H1 (cell line): ENCODE measurements around the gene ZNF716. TPM values are rescaled to one million over a fixed set of nuclear protein-coding genes. Genes with fewer than 3 reads are reported as not detected.

Source experiments
- CTCF ChIA-PET: fragments of 300-600 bp; sonication (Branson Sonifier 250); formaldehyde crosslinking; loops from one replicate; lab custom pipeline; 2021; ENCODE audit not compliant: partially characterized antibody; lab: Charles Lee
- POLR2A ChIA-PET: fragments of 300-600 bp; sonication (Branson Sonifier 250); formaldehyde crosslinking; loops from one replicate; lab custom pipeline; 2021; ENCODE audit warnings: inconsistent platforms; ENCODE audit not compliant: partially characterized antibody; lab: Charles Lee
- DNase-seq, 2 experiments: peaks; one replicate each; pipeline versions ENCODE4 v3.0.0 to v3.0.0-alpha.2; 2010 to 2022; ENCODE audit warnings: low spot score in 2 of 2, low read depth in 1 of 2, mixed read lengths in 1 of 2
- FAIRE-seq: peaks from 2 replicates; lab custom pipeline; 2011; peaks lifted over from hg19 to GRCh38; lab: Jason Lieb, UNC
- H2AFZ ChIP-seq: 2 replicates; pipeline ENCODE4 v1.8.1; 2012; ENCODE audit warnings: low read length, inconsistent platforms
- H2AK5ac ChIP-seq: 2 replicates; pipeline ENCODE4 v1.6.1; 2013; ENCODE audit warnings: low read depth, low read length
- H2BK120ac ChIP-seq: replicated peaks from 2 replicates; pipeline ENCODE3; 2013; ENCODE audit warnings: low read depth, low read length, inconsistent platforms
- H2BK12ac ChIP-seq: 2 replicates; pipeline ENCODE4 v1.6.1; 2013; ENCODE audit warnings: low read depth, low read length
- H2BK15ac ChIP-seq: 2 replicates; pipeline ENCODE4 v1.6.1; 2013; ENCODE audit warnings: low read length
- H2BK20ac ChIP-seq: 2 replicates; pipeline ENCODE4 v1.6.1; 2013; ENCODE audit warnings: low read length
- H2BK5ac ChIP-seq: 2 replicates; pipeline ENCODE4 v1.6.1; 2013; ENCODE audit warnings: low read depth, low read length
- H3K14ac ChIP-seq: 2 replicates; pipeline ENCODE4 v1.6.1; 2013; ENCODE audit warnings: inconsistent platforms; ENCODE audit not compliant: insufficient read length
- H3K18ac ChIP-seq: 2 replicates; pipeline ENCODE4 v1.6.1; 2013; ENCODE audit warnings: low read length; ENCODE audit errors: extremely low read depth
- H3K23ac ChIP-seq: 2 replicates; pipeline ENCODE4 v1.6.1; 2013; ENCODE audit warnings: inconsistent platforms; ENCODE audit not compliant: insufficient read length
- H3K23me2 ChIP-seq: 2 replicates; pipeline ENCODE4 v1.6.1; 2013; ENCODE audit warnings: low read depth, low read length
- H3K27ac ChIP-seq: 2 replicates; pipeline ENCODE4 v1.6.1; 2011; ENCODE audit warnings: low read depth, low read length, inconsistent platforms
- H3K27me3 ChIP-seq, 4 experiments: replicated peaks in 1 of 4; 1 replicate in 1 of 4; 2 replicates in 3 of 4; pipeline versions ENCODE4 v1.6.1 to v1.8.1; 2011 to 2013; ENCODE audit warnings: low read length in 3 of 4, mild to moderate bottlenecking in 3 of 4, inconsistent platforms in 2 of 4, mixed read lengths in 2 of 4, moderate library complexity in 1 of 4; ENCODE audit not compliant: control insufficient read depth in 3 of 4, insufficient read depth in 3 of 4; ENCODE audit errors: extremely low read depth in 1 of 4
- H3K36me3 ChIP-seq, 4 experiments: 2 replicates each; pipeline versions ENCODE4 v1.6.1 to v1.8.1; 2011 to 2013; ENCODE audit warnings: mild to moderate bottlenecking in 4 of 4, low read length in 3 of 4, moderate library complexity in 2 of 4, control low read depth in 1 of 4, inconsistent platforms in 1 of 4; ENCODE audit not compliant: insufficient read depth in 4 of 4, control insufficient read depth in 2 of 4
- H3K4ac ChIP-seq: replicated peaks from 2 replicates; pipeline ENCODE3; 2013; ENCODE audit warnings: low read length, low read depth, mixed read lengths, inconsistent platforms; ENCODE audit not compliant: insufficient read length
- H3K4me1 ChIP-seq, 4 experiments: replicated peaks in 1 of 4; 1 replicate in 1 of 4; 2 replicates in 3 of 4; pipeline versions ENCODE4 v1.6.1 to v1.8.1; 2011 to 2013; ENCODE audit warnings: low read length in 3 of 4, inconsistent platforms in 2 of 4, mixed read lengths in 1 of 4; ENCODE audit not compliant: insufficient read depth in 4 of 4, control insufficient read depth in 3 of 4
- H3K4me2 ChIP-seq, 2 experiments: 2 replicates each; pipeline versions ENCODE4 v1.6.1 to v1.8.1; 2011 to 2013; ENCODE audit warnings: low read depth in 2 of 2, low read length in 2 of 2, control low read depth in 1 of 2, inconsistent platforms in 1 of 2, mild to moderate bottlenecking in 1 of 2; ENCODE audit not compliant: insufficient read depth in 1 of 2
- H3K4me3 ChIP-seq, 4 experiments: fragments of 200-600, 300-600 bp in 1 of 4; sonication (generic), shearing (Covaris generic), sonication (Bioruptor Twin) in 1 of 4; 2 replicates each; pipeline versions ENCODE4 v1.5.1 to v1.8.1; 2011 to 2016; ENCODE audit warnings: low read length in 4 of 4, low read depth in 3 of 4, control low read depth in 2 of 4, inconsistent platforms in 2 of 4, mild to moderate bottlenecking in 2 of 4, mixed read lengths in 1 of 4, moderate library complexity in 1 of 4; ENCODE audit not compliant: insufficient read depth in 2 of 4; ENCODE audit errors: extremely low read depth in 1 of 4
- H3K56ac ChIP-seq: replicated peaks from 2 replicates; pipeline ENCODE3; 2013; ENCODE audit warnings: low read depth, mild to moderate bottlenecking, mixed read lengths, low read length, inconsistent platforms; ENCODE audit not compliant: insufficient read length
- H3K79me1 ChIP-seq: 2 replicates; pipeline ENCODE4 v1.6.1; 2013; ENCODE audit warnings: low read depth, low read length, control low read depth
- H3K79me2 ChIP-seq, 2 experiments: 2 replicates each; pipeline versions ENCODE4 v1.6.1 to v1.8.1; 2012 to 2013; ENCODE audit warnings: low read length in 2 of 2, mild to moderate bottlenecking in 2 of 2, inconsistent platforms in 1 of 2; ENCODE audit not compliant: insufficient read depth in 2 of 2, control insufficient read depth in 1 of 2
- H3K9ac ChIP-seq, 4 experiments: replicated peaks in 1 of 4; 1 replicate in 1 of 4; 2 replicates in 3 of 4; pipeline versions ENCODE4 v1.6.1 to v1.8.1; 2011 to 2013; ENCODE audit warnings: low read depth in 3 of 4, low read length in 3 of 4, control low read depth in 2 of 4, mild to moderate bottlenecking in 2 of 4, moderate library complexity in 2 of 4, inconsistent platforms in 1 of 4; ENCODE audit errors: extremely low read depth in 1 of 4
- H3K9me3 ChIP-seq, 2 experiments: 2 replicates each; pipeline versions ENCODE4 v1.6.1 to v1.8.1; 2012 to 2013; ENCODE audit warnings: mild to moderate bottlenecking in 2 of 2, moderate library complexity in 2 of 2, control low read depth in 1 of 2, inconsistent platforms in 1 of 2, low read depth in 1 of 2, low read length in 1 of 2, mixed read lengths in 1 of 2; ENCODE audit not compliant: insufficient read depth in 2 of 2
- H4K20me1 ChIP-seq, 2 experiments: replicated peaks in 1 of 2; 2 replicates each; pipeline versions ENCODE3 to v1.8.1; 2011 to 2013; ENCODE audit warnings: inconsistent platforms in 2 of 2, low read length in 2 of 2, mild to moderate bottlenecking in 1 of 2; ENCODE audit not compliant: insufficient read depth in 2 of 2, control insufficient read depth in 1 of 2
- H4K5ac ChIP-seq: 2 replicates; pipeline ENCODE4 v1.6.1; 2013; ENCODE audit warnings: low read length, low read depth, mixed read lengths, inconsistent platforms; ENCODE audit not compliant: insufficient read length
- H4K8ac ChIP-seq: 2 replicates; pipeline ENCODE4 v1.8.0; 2013; ENCODE audit warnings: mild to moderate bottlenecking, moderate library complexity, low read length, inconsistent platforms; ENCODE audit not compliant: insufficient read depth; ENCODE audit errors: extremely low read depth
- H4K91ac ChIP-seq: replicated peaks from 2 replicates; pipeline ENCODE3; 2013; ENCODE audit warnings: low read length, mixed read lengths, inconsistent platforms; ENCODE audit not compliant: insufficient read length
- ATF3 ChIP-seq: IDR thresholded peaks from 2 replicates; pipeline ENCODE4 v1.6.1; 2011; ENCODE audit warnings: low read depth, mild to moderate bottlenecking, low read length; ENCODE audit not compliant: insufficient read depth
- BCL11A ChIP-seq, 2 experiments: IDR thresholded peaks; one replicate each; pipeline ENCODE4 v1.6.1; 2011; ENCODE audit warnings: low read depth in 2 of 2, low read length in 2 of 2, mild to moderate bottlenecking in 2 of 2
- CBX8 ChIP-seq: fragments of 300-800, 300-1000 bp; sonication (generic); IDR thresholded peaks from 2 replicates; pipeline ENCODE4 v1.7.1; 2016; ENCODE audit warnings: low read depth, low read length, borderline replicate concordance
- EZH2 ChIP-seq: fragments of 200-600 bp; sonication (generic); IDR thresholded peaks from 2 replicates; pipeline ENCODE4 v1.7.1; 2012; ENCODE audit warnings: low read depth, mild to moderate bottlenecking, moderate library complexity, low read length, inconsistent platforms; ENCODE audit not compliant: severe bottlenecking
- POU5F1 ChIP-seq: IDR thresholded peaks from 2 replicates; pipeline ENCODE4 v1.6.1; 2011; ENCODE audit warnings: low read depth, mild to moderate bottlenecking, low read length, moderate library complexity
- RAD21 ChIP-seq, 2 experiments: IDR thresholded peaks in 1 of 2; conservative IDR thresholded peaks in 1 of 2; 2 replicates each; pipeline ENCODE4 v1.6.1; 2011; ENCODE audit warnings: low read depth in 2 of 2, low read length in 2 of 2, improper control_type of control experiment in 1 of 2, inconsistent platforms in 1 of 2, mild to moderate bottlenecking in 1 of 2, moderate library complexity in 1 of 2
- RNF2 ChIP-seq: fragments of 200-900, 300-1000 bp; sonication (generic); IDR thresholded peaks from 2 replicates; pipeline ENCODE4 v1.7.1; 2016; ENCODE audit warnings: borderline replicate concordance, low read depth, mild to moderate bottlenecking, antibody characterized with exemption, low read length; ENCODE audit not compliant: poor library complexity, severe bottlenecking; ENCODE audit errors: missing control alignments
- SP1 ChIP-seq: IDR thresholded peaks from 2 replicates; pipeline ENCODE4 v1.6.1; 2011; ENCODE audit warnings: low read depth, low read length
- TEAD4 ChIP-seq: IDR thresholded peaks from 2 replicates; pipeline ENCODE4 v1.6.1; 2012; ENCODE audit warnings: low read depth, low read length, inconsistent platforms, mixed read lengths
- WGBS, 2 experiments: shearing (Covaris generic) in 1 of 2; methylation state at CpG; one replicate each; pipeline versions ENCODE4 v1.1.6 to v1.1.7; 2013 to 2015; ENCODE audit warnings: low lambda C conversion rate in 2 of 2, mixed read lengths in 2 of 2, inconsistent platforms in 1 of 2, low coverage in 1 of 2, missing lambda C conversion rate in 1 of 2; ENCODE audit not compliant: insufficient replicate concordance in 2 of 2, insufficient coverage in 1 of 2, insufficient read length in 1 of 2; ENCODE audit errors: extremely low coverage in 1 of 2, missing lambda C conversion rate in 1 of 2; 5-methylcytosine and 5-hydroxymethylcytosine counted together
- polyA plus RNA-seq, 7 experiments: library from polyadenylated mRNA; depleted of rRNA in 3 of 7; stranded (reverse) in 5 of 7; unstranded in 2 of 7; fragments of >200 nt in 5 of 7; fragments of 200-250 nt in 2 of 7; gene quantifications; 1 replicate in 5 of 7; 2 replicates in 1 of 7; 4 replicates in 1 of 7; pipeline versions ENCODE4 v1.2.1 to v1.2.3, GENCODE V29; 2011 to 2013; ENCODE audit warnings: missing spikeins in 2 of 7, mixed read lengths in 2 of 7
- total RNA-seq: library from RNA; stranded (reverse); fragmentation: NEBNext Ultra II Directional; extraction: Animal tissue kit (Norgen Biotek cat#: 25700); gene quantifications from 2 replicates; pipeline ENCODE4 v1.2.1, GENCODE V29; 2021

Gene ZNF716
- total and polyA plus RNA-seq, 2 of the 8 experiments (the other 6 are each of a cell fraction or from before 2014, with no cell fraction given) = not detected

DNA sequence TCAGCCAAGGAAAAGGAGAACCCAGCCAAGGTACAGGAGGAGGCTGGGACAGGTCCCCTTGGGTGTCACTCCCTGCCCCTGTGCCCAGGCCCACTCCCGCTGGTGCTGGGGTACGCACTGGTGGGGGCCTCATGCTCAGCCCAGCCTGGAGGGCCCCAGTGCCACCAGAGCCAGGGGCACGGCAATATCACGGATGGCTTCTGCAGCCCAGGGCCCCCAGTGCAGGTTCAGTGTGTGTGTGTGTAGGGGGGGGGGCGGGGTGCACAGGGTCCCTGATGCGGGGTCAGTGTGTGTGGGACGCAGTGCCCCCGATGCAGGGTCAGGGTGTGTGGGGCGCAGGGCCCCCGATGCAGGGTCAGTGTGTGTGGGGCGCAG, 23.4 kb upstream of the ZNF716 start:
- H3K79me2 ChIP-seq = no peaks in the 10 kb centered on the region
- no peak overlapping the region for H2AFZ ChIP-seq
- TF ChIP-seq RAD21 (IDR thresholded peaks at IDR 0.05 in 1 of 2, conservative IDR thresholded peaks at IDR 0.05 in 1 of 2; ENCODE audit: low read depth in 2 of 2, low read length in 2 of 2) (no peak), EZH2 (no peak), BCL11A (IDR thresholded peaks at IDR 0.05; ENCODE audit: low read depth in 2 of 2, low read length in 2 of 2) (no peak), ATF3 (no peak), RNF2 (no peak), SP1 (no peak), CBX8 (no peak), POU5F1 (no peak), TEAD4 (no peak)
- TF ChIP-seq, all 59 proteins: peak for 0
- no peaks in the 10 kb centered on the region for H3K27me3 ChIP-seq
- no peaks in the 10 kb centered on the region for H3K4me1 ChIP-seq
- no peak overlapping the region for H3K56ac ChIP-seq
- DNase-seq (no peak), FAIRE-seq (no peak)
- ChIA-PET POLR2A (no interaction called here), CTCF (no interaction called here)
- H2BK5ac ChIP-seq = no peak overlapping the region
- no peak overlapping the region for H4K8ac ChIP-seq
- H4K20me1 ChIP-seq = no peaks in the 10 kb centered on the region
- H4K5ac ChIP-seq = no peak overlapping the region
- no peak overlapping the region for H2BK20ac ChIP-seq
- H3K9ac ChIP-seq = no peak overlapping the region
- no peak overlapping the region for H3K23ac ChIP-seq
- H3K14ac ChIP-seq = no peak overlapping the region
- H2AK5ac ChIP-seq = no peak overlapping the region
- H3K4ac ChIP-seq = no peak overlapping the region
- H3K4me2 ChIP-seq = no peak overlapping the region
- no peak overlapping the region for H3K4me3 ChIP-seq
- H2BK12ac ChIP-seq = no peak overlapping the region
- H3K23me2 ChIP-seq = no peaks in the 10 kb centered on the region
- H3K36me3 ChIP-seq = peaks cover 0 to 11% (median 0%) of the 10 kb centered on the region in 4 experiments; a peak in 1 of 8 replicates
- H3K18ac ChIP-seq = no peak overlapping the region
- H3K9me3 ChIP-seq = peaks cover 49 to 68% of the 10 kb centered on the region in 2 experiments
- 93% methylated on average over 4 of the region's 11 CpGs; no CpG with 5 or more reads in 1 of the 2 experiments for WGBS, 2 experiments
- H3K79me1 ChIP-seq = no peaks in the 10 kb centered on the region
- no peak overlapping the region for H2BK15ac ChIP-seq
- no peak overlapping the region for H2BK120ac ChIP-seq
- no peak overlapping the region for H3K27ac ChIP-seq
- H4K91ac ChIP-seq = no peak overlapping the region
